Nephron (organoid): Measurements from ENCODE around the gene MAPK8IP1.
A peak's percentile ranks its signal among the peaks of the same experiment; 100 is the strongest.

ENCODE experiments used
- H3K27ac Mint-ChIP-seq, 3 experiments: 2 replicates each; pipeline ENCODE4 v1.8.0; 2020; ENCODE audit warnings: mixed read lengths in 3 of 3, mild to moderate bottlenecking in 2 of 3, moderate library complexity in 1 of 3
- H3K27me3 Mint-ChIP-seq: 2 replicates; pipeline ENCODE4 v1.8.0; 2021; ENCODE audit warnings: low read depth, mild to moderate bottlenecking, moderate library complexity, mixed read lengths
- H3K36me3 Mint-ChIP-seq: 2 replicates; pipeline ENCODE4 v1.8.0; 2020; ENCODE audit warnings: low read depth, mixed read lengths
- H3K4me1 Mint-ChIP-seq: 2 replicates; pipeline ENCODE4 v1.8.0; 2020; ENCODE audit warnings: mixed read lengths
- H3K4me3 Mint-ChIP-seq, 3 experiments: 2 replicates each; pipeline ENCODE4 v1.8.0; 2020; ENCODE audit warnings: mild to moderate bottlenecking in 3 of 3, mixed read lengths in 3 of 3, moderate library complexity in 2 of 3
- H3K9me3 Mint-ChIP-seq: 2 replicates; pipeline ENCODE4 v1.8.0; 2020; ENCODE audit warnings: mixed read lengths
- TF ChIP-seq, protein P1 (sequence below), 3 experiments: fragments of 200-600 bp; sonication (generic); IDR thresholded peaks; one replicate each; pipeline ENCODE4 v1.5.0; 2021; ENCODE audit warnings: antibody characterized with exemption in 3 of 3; ENCODE audit not compliant: unreplicated experiment in 3 of 3

MAPK8IP1 gene

GRCh38 chr11:45857961-45858474 lies 27.4 kb upstream of the MAPK8IP1 start:
- peaks cover 50% of the 10 kb centered on the region for H3K36me3 Mint-ChIP-seq
- H3K27me3 Mint-ChIP-seq: no peaks in the 10 kb centered on the region
- TF ChIP-seq, protein P1, sequence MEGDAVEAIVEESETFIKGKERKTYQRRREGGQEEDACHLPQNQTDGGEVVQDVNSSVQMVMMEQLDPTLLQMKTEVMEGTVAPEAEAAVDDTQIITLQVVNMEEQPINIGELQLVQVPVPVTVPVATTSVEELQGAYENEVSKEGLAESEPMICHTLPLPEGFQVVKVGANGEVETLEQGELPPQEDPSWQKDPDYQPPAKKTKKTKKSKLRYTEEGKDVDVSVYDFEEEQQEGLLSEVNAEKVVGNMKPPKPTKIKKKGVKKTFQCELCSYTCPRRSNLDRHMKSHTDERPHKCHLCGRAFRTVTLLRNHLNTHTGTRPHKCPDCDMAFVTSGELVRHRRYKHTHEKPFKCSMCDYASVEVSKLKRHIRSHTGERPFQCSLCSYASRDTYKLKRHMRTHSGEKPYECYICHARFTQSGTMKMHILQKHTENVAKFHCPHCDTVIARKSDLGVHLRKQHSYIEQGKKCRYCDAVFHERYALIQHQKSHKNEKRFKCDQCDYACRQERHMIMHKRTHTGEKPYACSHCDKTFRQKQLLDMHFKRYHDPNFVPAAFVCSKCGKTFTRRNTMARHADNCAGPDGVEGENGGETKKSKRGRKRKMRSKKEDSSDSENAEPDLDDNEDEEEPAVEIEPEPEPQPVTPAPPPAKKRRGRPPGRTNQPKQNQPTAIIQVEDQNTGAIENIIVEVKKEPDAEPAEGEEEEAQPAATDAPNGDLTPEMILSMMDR (IDR thresholded peaks at IDR 0.05; ENCODE audit: unreplicated experiment in 3 of 3): no peak
- H3K27ac Mint-ChIP-seq: peak overlapping the region; percentile 92 to 98 (median 97)
- no peaks in the 10 kb centered on the region for H3K9me3 Mint-ChIP-seq
- H3K4me3 Mint-ChIP-seq: no peak overlapping the region
- H3K4me1 Mint-ChIP-seq: peaks cover 63% of the 10 kb centered on the region

DNA sequence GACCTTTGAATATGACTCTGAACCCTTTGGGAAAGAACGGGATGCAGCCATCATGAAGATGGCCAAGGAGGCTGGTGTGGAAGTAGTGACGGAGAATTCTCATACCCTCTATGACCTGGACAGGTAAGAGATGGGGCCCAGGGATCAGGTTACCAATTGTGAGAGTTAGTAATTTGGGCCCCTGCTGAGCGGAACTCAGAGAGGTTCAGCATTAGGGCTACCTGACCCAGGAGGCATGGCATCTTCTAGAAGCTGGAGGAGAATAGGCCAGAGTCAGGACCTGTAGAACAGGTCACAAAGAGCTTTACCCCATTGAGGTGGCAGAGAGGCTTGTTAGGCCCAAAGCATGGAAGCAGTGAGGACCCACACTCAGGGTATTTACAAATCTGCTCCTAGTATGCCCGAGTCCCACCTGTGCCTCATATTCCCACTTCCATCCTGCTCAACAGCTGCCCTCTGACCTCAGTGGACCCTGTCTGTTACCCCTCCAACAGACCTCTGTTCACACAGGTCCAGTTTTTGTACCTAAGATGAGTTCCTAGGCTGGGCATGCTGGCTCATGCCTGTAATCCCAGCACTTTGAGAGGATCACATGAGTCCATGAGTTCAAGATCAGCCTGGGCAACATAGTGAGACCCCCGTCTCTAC lies 26.6 kb upstream of the MAPK8IP1 start:
- H3K9me3 Mint-ChIP-seq: no peaks in the 10 kb centered on the region

DNA sequence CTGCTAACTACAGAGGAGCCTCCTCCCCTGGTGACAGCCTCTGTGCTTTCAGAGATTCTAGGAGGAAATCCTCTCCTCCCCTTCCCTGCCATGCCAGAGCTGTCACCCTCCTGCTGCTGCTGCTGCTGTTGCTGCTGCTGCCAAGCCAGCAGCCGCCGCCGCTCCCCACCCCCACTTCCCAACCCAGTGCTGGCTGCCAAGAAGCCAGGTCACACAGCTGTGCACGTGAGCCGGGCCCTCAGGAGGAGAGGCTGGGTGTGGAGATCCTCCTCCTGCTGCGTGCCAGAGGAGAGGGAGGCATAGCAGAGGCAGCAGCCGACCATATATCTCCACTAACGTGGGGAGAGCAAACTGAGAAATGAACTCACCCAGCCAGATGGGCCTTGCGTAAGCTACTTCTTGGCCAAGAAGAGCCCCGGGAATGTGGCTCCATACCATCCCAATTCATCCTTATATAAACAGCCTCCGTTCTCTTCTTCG lies 25.8 kb upstream of the MAPK8IP1 start:
- H3K4me3 Mint-ChIP-seq: peak overlapping the region in 2 of 3 experiments; percentile 22 to 42
- no peaks in the 10 kb centered on the region for H3K9me3 Mint-ChIP-seq
- peaks cover 58% of the 10 kb centered on the region for H3K4me1 Mint-ChIP-seq
- TF ChIP-seq, protein P1 (IDR thresholded peaks at IDR 0.05; ENCODE audit: unreplicated experiment in 3 of 3): no peak
- H3K36me3 Mint-ChIP-seq: peaks cover 54% of the 10 kb centered on the region
- H3K27ac Mint-ChIP-seq: peak overlapping the region; percentile 92 to 98 (median 97)
- H3K27me3 Mint-ChIP-seq: no peaks in the 10 kb centered on the region

More for the DNA sequence above, 26.6 kb upstream of the MAPK8IP1 start:
- H3K27ac Mint-ChIP-seq: peak overlapping the region; percentile 92 to 98 (median 97)
- peak overlapping the region in 1 of 3 experiments; percentile 9 for H3K4me3 Mint-ChIP-seq
- peaks cover 54% of the 10 kb centered on the region for H3K36me3 Mint-ChIP-seq
- H3K4me1 Mint-ChIP-seq: peaks cover 61% of the 10 kb centered on the region
- TF ChIP-seq, protein P1 (IDR thresholded peaks at IDR 0.05; ENCODE audit: unreplicated experiment in 3 of 3): no peak
- no peaks in the 10 kb centered on the region for H3K27me3 Mint-ChIP-seq

GRCh38 chr11:45860348-45860747 lies 25.1 kb upstream of the MAPK8IP1 start:
- Mint-ChIP-seq H3K4me3 (peak overlapping the region in 1 of 3 experiments; percentile 42), H3K36me3 (peaks cover 60% of the 10 kb centered on the region), H3K27ac (peak overlapping the region; percentile 92 to 98 (median 97)), H3K4me1 (peaks cover 53% of the 10 kb centered on the region), H3K9me3 (no peaks in the 10 kb centered on the region), H3K27me3 (no peaks in the 10 kb centered on the region)
- TF ChIP-seq, protein P1 (IDR thresholded peaks at IDR 0.05; ENCODE audit: unreplicated experiment in 3 of 3): no peak

DNA sequence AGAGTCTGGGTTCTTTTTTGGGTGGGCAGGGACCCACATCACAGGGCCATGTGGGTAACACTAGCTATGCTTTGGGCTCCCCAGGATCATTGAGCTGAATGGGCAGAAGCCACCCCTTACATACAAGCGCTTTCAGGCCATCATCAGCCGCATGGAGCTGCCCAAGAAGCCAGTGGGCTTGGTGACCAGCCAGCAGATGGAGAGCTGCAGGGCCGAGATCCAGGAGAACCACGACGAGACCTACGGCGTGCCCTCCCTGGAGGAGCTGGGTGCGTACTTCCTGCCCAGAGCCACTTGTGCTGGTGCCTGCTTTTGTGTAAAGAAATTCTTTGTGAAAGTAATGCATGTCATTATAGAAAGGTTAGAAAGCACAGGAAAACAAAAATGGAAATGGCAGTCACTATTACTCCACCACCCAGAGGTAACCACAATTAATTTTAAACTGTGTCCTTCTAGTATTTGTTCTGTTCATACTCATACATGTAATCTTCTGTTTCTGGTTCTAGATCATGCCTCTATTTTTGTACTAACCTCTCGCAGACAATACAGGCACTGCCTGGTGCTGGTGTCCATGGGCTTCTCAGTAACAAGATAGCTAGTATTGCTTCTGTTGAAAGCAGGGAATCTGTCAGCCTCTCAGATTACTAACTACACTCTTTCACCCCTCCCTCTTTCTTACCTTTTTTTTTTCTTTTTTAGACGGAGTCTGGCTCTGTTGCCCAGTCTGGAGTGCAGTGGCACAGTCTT lies 24.5 kb upstream of the MAPK8IP1 start:
- TF ChIP-seq, protein P1 (IDR thresholded peaks at IDR 0.05; ENCODE audit: unreplicated experiment in 3 of 3): no peak
- H3K9me3 Mint-ChIP-seq: no peaks in the 10 kb centered on the region

More for the DNA sequence above, 24.5 kb upstream of the MAPK8IP1 start:
- no peak overlapping the region for H3K4me3 Mint-ChIP-seq
- H3K27ac Mint-ChIP-seq: peak overlapping the region; percentile 51 to 98 (median 97)
- H3K27me3 Mint-ChIP-seq: no peaks in the 10 kb centered on the region
- H3K4me1 Mint-ChIP-seq: peaks cover 47% of the 10 kb centered on the region
- peaks cover 65% of the 10 kb centered on the region for H3K36me3 Mint-ChIP-seq
